Stimulated activated CD4-positive, alpha-beta T cell treated with anti-CD3 and anti-CD28 coated beads, Interleukin-15, amount 100 ng/mL, for 1 hour (primary cell): ENCODE measurements around the gene RIN2.

Experiments
- DNase-seq, 2 donors: peaks; one replicate each; pipeline ENCODE4 v3.0.0-alpha.2; 2020; ENCODE audit warnings: low read depth in 1 of 2, low spot score in 1 of 2

Gene RIN2

DNA sequence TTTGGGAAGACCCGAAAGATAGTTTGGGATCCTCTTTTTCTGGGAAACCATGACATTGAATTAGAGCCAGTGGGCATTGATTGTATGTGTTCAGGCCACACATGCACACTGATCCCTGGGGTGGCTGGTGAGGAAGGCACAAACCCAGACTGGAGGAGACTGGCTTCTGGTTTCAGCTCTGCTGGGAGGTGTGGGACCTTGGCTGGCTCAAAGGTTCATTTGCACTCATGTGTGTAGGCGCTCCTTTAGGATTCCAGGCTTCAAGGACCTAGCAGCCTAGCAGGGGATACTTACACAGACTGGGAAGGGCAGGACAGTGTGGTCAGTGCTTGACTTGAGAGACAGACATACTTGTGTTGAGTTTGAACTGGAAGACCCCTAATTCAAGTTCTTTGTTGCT is 7.2 kb downstream of the RIN2 start:
- DNase-seq, result no peak

- no peak for DNase-seq
Measured at GRCh38 chr20:19765913-19766312, 7.9 kb downstream of the RIN2 start.

DNA sequence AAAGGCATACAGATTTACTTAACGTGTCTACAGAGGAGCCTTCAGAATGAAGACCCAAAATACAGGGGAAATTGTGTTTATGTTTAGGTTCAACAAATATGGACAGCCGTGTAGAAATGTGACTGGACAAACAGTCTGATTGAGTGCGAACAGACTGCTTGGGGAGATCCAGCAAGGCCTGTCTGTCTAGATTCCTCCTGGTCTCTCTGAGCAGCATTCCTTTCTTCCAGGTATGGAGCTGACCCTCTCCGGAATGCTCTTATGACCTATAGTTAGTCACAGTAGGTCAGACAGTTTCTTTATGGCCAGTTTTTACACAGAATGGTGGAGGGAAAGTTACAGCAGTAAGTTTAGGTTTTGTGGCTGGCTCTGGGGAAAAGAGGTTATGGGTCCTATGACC is 9.0 kb downstream of the RIN2 start:
- no peak for DNase-seq

DNA sequence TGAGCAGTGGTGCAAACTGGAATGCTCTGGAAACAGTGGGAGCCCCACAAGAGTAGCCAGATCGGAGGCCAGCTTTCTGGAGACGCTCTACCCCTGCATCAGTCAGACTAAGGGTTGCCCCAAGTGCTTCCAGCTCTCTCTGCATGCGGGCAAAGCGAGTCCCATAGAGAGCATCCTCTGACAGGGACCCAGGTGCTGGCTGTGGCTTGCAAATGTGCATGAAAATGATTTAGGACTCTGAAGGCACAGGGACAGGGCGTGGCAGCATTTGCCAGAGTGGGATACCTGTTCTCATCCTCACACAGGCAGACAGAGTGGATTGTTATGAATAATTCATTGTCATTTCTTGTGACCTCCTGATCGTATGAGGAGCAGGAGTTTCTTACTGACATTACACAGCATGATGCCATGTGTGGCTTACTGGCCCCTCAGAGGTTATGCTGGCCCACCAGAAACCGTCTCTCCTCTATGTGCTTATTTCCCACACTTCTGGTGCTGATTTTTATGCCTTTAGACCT is 10.3 kb downstream of the RIN2 start:
- DNase-seq, result no peak

GRCh38 chr20:19769507-19769906 is 11.4 kb downstream of the RIN2 start:
- no peak for DNase-seq

GRCh38 chr20:19770375-19770774 is 12.3 kb downstream of the RIN2 start:
- DNase-seq, result no peak

GRCh38 chr20:19771031-19771430 is 13.0 kb downstream of the RIN2 start:
- no peak for DNase-seq

- DNase-seq, result no peak
Measured at GRCh38 chr20:19773471-19773870, 15.4 kb downstream of the RIN2 start.

DNA sequence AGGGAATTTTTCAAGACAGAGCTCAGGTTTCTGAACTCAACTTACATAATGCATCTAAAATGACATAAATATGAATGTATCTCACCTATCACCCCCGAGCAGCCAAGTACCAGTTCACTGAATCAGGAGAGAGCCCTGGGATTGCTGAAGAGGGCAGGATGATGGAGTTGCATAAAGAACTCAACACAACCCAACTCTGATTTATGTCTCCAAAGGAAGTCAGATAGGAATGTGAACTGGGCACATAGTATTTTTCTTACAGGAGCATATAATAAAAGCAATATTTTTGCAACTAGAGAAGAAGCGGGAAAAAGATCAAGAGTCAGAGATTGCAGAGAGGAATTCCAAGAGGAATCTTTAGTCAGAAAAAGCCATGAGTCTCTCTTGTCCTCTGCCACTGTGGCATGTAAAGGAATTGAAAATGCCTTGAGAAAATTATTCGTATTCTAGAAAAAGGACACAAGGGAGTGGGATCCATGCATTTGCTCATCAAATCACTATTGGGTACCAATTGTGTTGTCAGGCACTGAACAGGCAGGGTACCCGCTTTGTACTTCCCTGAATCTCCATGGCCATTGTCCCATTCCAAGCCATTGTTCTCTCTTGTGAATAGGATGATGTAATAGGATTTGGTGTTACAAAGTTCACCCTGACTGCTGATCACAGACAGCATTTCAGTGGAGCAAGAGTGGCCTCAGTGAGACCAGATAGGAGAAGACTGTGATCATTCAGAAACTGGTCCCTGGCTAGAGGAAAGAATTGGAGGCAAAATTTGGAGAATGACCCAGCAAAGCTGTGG is 16.3 kb downstream of the RIN2 start:
- no peak for DNase-seq

DNA sequence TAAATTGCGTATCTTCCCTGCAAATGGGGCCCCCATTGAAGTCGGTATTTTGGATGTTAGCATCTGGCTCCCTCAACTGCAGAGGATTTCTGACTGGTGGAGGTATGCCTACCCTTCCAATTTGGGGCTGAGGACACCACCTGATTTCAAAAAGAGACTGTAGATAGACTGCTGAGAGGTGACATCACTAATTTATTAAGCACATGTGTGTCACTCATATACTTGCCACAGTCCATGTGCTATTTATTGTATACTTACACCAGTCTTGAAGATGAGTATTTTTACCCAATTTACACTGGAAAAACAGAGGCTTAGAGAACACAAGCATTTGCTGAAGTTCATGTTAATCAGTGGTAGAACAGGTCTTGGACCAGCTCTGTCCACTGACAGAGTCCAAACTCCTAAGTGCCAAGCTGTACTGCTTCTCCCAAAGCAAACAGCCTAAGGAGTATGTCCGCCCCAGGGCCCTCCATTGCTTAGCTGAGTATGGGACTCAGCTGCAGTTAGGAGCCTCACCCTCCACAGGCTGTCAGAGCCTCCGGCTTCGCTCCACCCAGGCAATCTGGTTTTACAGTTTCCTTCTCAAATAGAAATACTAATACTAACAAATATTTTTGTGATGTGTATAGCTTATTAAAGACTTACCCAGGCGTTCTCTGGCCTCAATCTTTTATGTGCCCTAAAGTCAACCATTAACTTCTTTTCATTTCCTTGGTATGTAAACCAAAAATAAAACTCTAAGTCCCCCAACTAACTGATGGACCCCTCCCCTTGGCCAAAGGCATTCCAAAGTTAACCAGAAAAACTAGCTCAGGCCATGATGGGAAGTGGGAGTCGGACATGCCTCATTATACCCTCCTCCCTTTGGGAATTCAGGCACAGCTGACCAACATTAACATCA is 17.5 kb downstream of the RIN2 start:
- DNase-seq, result no peak

- no peak for DNase-seq
Measured at GRCh38 chr20:19777315-19777714, 19.3 kb downstream of the RIN2 start.

DNA sequence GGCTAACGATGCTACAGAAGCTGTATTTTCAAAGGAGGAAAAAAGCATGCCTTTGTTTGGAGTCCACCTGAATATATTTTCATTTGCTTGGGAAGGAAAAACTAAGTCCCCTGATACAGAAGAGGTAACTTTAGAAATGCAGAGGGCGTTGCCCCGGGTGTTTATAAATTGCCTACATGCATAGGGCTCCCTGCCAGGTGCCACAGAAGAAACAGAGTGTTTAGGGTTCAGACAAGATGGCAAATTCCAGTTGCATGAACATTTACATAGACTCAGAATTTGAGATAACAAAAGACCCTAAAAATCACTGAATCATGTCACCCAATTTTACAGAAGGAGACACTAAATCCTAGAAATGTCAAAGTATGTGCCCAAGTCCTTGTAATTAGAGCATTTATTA is 19.9 kb downstream of the RIN2 start:
- DNase-seq, result no peak

DNA sequence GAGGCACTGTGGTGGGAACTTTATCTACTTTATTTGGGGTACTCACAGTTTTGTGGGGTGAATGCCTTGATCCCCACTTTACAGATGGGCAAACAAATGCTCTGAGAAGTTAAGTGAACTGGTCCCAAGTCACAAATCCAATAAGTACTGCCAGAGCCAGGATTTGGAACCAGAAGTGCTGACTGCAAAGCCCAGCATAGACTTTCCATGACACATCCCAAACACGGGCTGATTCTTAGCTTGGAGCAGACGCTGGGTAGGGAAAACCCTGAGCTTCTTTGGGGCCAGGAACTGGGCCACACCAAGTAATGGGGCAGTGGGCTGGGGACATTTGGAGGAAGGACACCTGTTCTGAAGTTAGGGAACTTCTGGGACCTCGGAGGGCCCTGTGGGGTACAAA is 20.3 kb downstream of the RIN2 start:
- no peak for DNase-seq

DNA sequence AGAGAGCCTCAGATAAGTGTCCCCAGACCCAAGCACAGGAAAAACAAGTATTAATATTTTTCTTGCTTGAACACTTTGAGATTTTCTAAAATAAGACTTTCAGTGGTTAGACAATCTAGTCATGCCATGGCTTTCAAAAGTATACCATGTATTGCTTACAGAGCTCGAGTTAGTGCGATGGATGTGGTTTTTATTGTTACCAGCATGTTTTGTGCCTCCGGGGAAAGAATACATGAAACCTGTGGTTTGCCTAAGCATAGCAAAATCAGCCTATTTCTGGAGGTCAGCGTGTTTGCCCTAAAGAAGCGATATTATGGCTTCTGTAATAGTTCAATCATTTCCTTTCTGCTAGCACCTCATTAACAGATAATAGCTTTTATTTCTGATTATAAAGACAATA is 21.6 kb downstream of the RIN2 start:
- no peak for DNase-seq

DNA sequence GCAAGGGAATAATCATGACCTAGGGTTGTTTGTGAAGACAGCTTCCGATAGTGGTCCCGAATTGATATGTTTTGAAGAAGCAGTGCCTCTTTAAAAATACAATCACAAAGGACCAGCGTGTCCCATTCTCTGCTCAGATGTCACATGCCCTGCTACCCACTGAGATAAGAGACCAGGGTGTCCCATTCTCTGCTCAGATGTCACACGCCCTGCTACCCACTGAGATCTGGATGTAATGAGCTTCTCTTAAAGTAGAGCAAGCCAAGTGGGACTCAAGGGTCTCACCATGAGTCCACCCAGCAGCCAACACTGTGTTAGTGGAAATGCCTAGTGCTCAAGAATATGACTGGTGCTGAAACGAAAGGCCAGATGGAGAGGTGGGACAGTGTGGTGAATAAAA is 22.2 kb downstream of the RIN2 start:
- no peak for DNase-seq

- no peak for DNase-seq
Measured at GRCh38 chr20:19781235-19781634, 23.2 kb downstream of the RIN2 start.

DNA sequence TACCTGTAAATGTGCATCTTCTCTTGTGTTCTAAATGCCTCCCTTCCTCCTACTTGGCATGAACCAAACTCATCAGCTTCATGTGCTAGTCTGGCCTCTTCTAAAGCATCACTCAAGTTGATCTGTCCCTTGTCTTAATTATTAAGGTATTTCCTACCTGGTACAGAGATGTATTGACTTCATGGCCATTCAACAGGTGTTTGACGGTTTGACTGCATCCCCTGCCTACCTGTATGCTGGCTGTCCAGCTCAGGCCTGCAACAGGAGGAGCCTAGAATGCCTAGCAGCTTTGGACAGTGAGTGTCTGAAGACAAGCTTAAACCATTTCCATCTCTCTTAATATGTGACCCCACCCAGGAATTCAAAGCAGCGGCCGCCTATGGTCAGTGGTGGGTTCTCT is 24.6 kb downstream of the RIN2 start:
- DNase-seq, result no peak

GRCh38 chr20:19783966-19784401 is 25.9 kb downstream of the RIN2 start:
- no peak for DNase-seq

GRCh38 chr20:19784511-19785172 is 26.6 kb downstream of the RIN2 start:
- DNase-seq, result no peak

- no peak for DNase-seq
Measured at GRCh38 chr20:19785173-19785982, 27.3 kb downstream of the RIN2 start.

DNA sequence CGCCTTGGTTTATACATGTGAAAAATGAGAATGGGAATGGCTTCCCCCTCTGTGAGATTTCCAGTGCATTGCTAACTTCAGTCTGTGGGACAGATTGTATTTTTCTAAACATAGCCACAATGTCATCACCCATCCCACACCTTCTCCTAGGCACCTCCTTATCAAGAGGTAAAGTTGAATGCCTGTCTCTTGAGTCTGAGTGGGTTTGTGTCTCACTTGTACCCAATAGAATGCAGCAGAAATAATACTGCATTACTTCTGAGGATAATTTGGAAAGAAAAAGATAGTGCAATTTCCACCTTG is 27.9 kb downstream of the RIN2 start:
- DNase-seq, result no peak
